K562 (cell line): ENCODE measurements around the gene ERCC4. TPM values are rescaled to one million over a fixed set of nuclear protein-coding genes. Genes with fewer than 3 reads are reported as not detected.

Source experiments
- ATAC-seq: fragments of 200-7000 bp; cut with Tn5 transposase; 3 replicates; pipeline ENCODE4 v1.9.1; 2020; ENCODE audit warnings: moderate library complexity
- BruUV-seq: library from RNA; stranded (reverse); fragments of 400-500 nt; replicated peaks from 2 replicates; lab custom pipeline; 2021; lab: Mats Ljungman, UMichigan
- CTCF ChIA-PET: fragments of 300-600 bp; formaldehyde crosslinking; extraction: SDS; loops from one replicate; lab custom pipeline; 2021; ENCODE audit warnings: low intra/inter-chr PET ratio; lab: Yijun Ruan, JAX
- POLR2A ChIA-PET: fragments of 300-600, 350-650 bp; sonication (Branson Sonifier 250); formaldehyde crosslinking; extraction: SDS; loops from one replicate; lab custom pipeline; 2021; ENCODE audit warnings: antibody characterized with exemption, inconsistent platforms; lab: Yijun Ruan, JAX
- DNase-seq, 4 experiments: peaks; one replicate each; pipeline versions ENCODE4 v3.0.0 to v3.0.0-alpha.2; 2011 to 2018; ENCODE audit warnings: low spot score in 3 of 4, mixed read lengths in 3 of 4; ENCODE audit errors: extremely low read depth in 1 of 4
- FAIRE-seq: peaks from 2 replicates; lab custom pipeline; 2011; peaks lifted over from hg19 to GRCh38; lab: Jason Lieb, UNC
- H2AFZ ChIP-seq: 2 replicates; pipeline ENCODE4 v1.6.0; 2011; ENCODE audit warnings: low read depth, low read length, control low read depth, inconsistent platforms
- H3K27ac ChIP-seq: fragments of 200-600 bp; 3 replicates; pipeline ENCODE4 v1.8.0; 2011; ENCODE audit warnings: low read depth, mild to moderate bottlenecking, control low read depth, inconsistent platforms, low read length, moderate library complexity, mixed read lengths; ENCODE audit errors: extremely low read depth
- H3K27me3 ChIP-seq, 2 experiments: fragments of 300-600 bp in 1 of 2; 2 replicates in 1 of 2; 3 replicates in 1 of 2; pipeline versions ENCODE4 v1.6.0 to v1.8.0; 2011; ENCODE audit warnings: inconsistent platforms in 2 of 2, low read length in 2 of 2, mild to moderate bottlenecking in 1 of 2, mixed read lengths in 1 of 2, moderate library complexity in 1 of 2; ENCODE audit not compliant: control insufficient read depth in 2 of 2, insufficient read depth in 2 of 2
- H3K36me3 ChIP-seq: fragments of 300-600 bp; 3 replicates; pipeline ENCODE4 v1.8.0; 2011; ENCODE audit warnings: mild to moderate bottlenecking, low read length, inconsistent platforms; ENCODE audit not compliant: control insufficient read depth, insufficient read depth
- H3K4me1 ChIP-seq, 2 experiments: fragments of 200-600 bp in 1 of 2; replicated peaks in 1 of 2; 2 replicates in 1 of 2; 3 replicates in 1 of 2; pipeline versions ENCODE4 v1.5.1 to v1.8.0; 2011; ENCODE audit warnings: inconsistent platforms in 2 of 2, low read length in 2 of 2, mild to moderate bottlenecking in 1 of 2, mixed read lengths in 1 of 2, moderate library complexity in 1 of 2; ENCODE audit not compliant: control insufficient read depth in 2 of 2, insufficient read depth in 2 of 2
- H3K4me2 ChIP-seq: 2 replicates; pipeline ENCODE4 v1.6.1; 2011; ENCODE audit warnings: low read length, control low read depth, inconsistent platforms, mixed read lengths; ENCODE audit not compliant: insufficient read depth
- H3K4me3 ChIP-seq: fragments of 200-600 bp; sonication (generic), shearing (Covaris generic); 2 replicates; pipeline ENCODE4 v1.5.1; 2016; ENCODE audit warnings: control low read depth, inconsistent platforms
- H3K79me2 ChIP-seq: fragments of 200-600 bp; 3 replicates; pipeline ENCODE4 v1.8.0; 2011; ENCODE audit warnings: low read length, inconsistent platforms; ENCODE audit not compliant: control insufficient read depth, insufficient read depth
- H3K9ac ChIP-seq, 2 experiments: 2 replicates each; pipeline versions ENCODE4 v1.6.0 to v1.6.1; 2011; ENCODE audit warnings: low read depth in 2 of 2, low read length in 2 of 2, control low read depth in 1 of 2, inconsistent platforms in 1 of 2, mild to moderate bottlenecking in 1 of 2, mixed read lengths in 1 of 2; ENCODE audit not compliant: insufficient read depth in 1 of 2
- H3K9me1 ChIP-seq: one replicate; pipeline ENCODE4 v1.6.0; 2011; ENCODE audit warnings: inconsistent platforms, mild to moderate bottlenecking, low read length, moderate library complexity; ENCODE audit not compliant: control insufficient read depth, insufficient read depth
- H3K9me3 ChIP-seq: replicated peaks from 2 replicates; pipeline ENCODE4 v1.5.1; 2011; ENCODE audit warnings: low read depth, low read length, inconsistent platforms; ENCODE audit not compliant: control insufficient read depth, insufficient read depth
- H4K20me1 ChIP-seq: replicated peaks from 2 replicates; pipeline ENCODE4 v1.6.1; 2011; ENCODE audit warnings: low read length, inconsistent platforms, mixed read lengths; ENCODE audit not compliant: control insufficient read depth, insufficient read depth
- ZBTB7A ChIP-seq: IDR thresholded peaks from 2 replicates; pipeline ENCODE4 v1.6.1; 2011; ENCODE audit warnings: low read depth, mild to moderate bottlenecking, low read length, moderate library complexity, borderline replicate concordance; ENCODE audit not compliant: control insufficient read depth
- WGBS: fragments of 100-300 bp; shearing (Covaris generic); methylation state at CpG from one replicate; pipeline ENCODE4 v1.1.6; 2016; ENCODE audit warnings: low coverage, mixed read lengths; ENCODE audit not compliant: insufficient coverage; ENCODE audit errors: missing lambda C conversion rate; 5-methylcytosine and 5-hydroxymethylcytosine counted together
- in situ Hi-C: fragments of 300-500 bp; cut with MboI; formaldehyde crosslinking; loops from 4 replicates; pipeline ENCODE4 v1.15.0; 2018; ENCODE audit warnings: inconsistent platforms, mixed read lengths
- intact Hi-C: fragments of 100-400 bp; cut with micrococcal nuclease; formaldehyde crosslinking; loops from 2 replicates; pipeline ENCODE4 v1.14.2; 2022
- polyA plus RNA-seq, 8 experiments: library from polyadenylated mRNA; depleted of rRNA in 4 of 8; stranded (reverse) in 5 of 8; unstranded in 3 of 8; fragments of >200 nt; fragmentation: Nextera tagmentation in 2 of 8; fragmentation: Illumina TruSeq in 1 of 8; extraction: Ambion mirVana in 2 of 8; extraction: Trizol in 1 of 8; gene quantifications; 2 replicates each; pipeline versions ENCODE4 v1.2.1 to v1.2.3, GENCODE V29; 2011 to 2014; ENCODE audit warnings: inconsistent platforms in 1 of 8, missing spikeins in 1 of 8
- total RNA-seq, 7 experiments: library from RNA; depleted of rRNA in 6 of 7; stranded (reverse); fragments of >200 nt in 6 of 7; fragmentation: Illumina TruSeq in 2 of 7; extraction: Trizol in 2 of 7; gene quantifications; 2 replicates each; pipeline versions ENCODE4 v1.2.1 to v1.2.3, GENCODE V29; 2011 to 2021; ENCODE audit warnings: low replicate concordance in 1 of 7
- TF ChIP-seq, protein P1 (sequence below): fragments of 450-650 bp; IDR thresholded peaks from 2 replicates; pipeline ENCODE4 v1.7.0; 2016; ENCODE audit warnings: borderline replicate concordance

Gene ERCC4
- total and polyA plus RNA-seq, 9 of the 15 experiments (the other 6 are each of a cell fraction or from before 2014, with no cell fraction given): 3.7 to 10.5 (median 6.0) TPM

DNA sequence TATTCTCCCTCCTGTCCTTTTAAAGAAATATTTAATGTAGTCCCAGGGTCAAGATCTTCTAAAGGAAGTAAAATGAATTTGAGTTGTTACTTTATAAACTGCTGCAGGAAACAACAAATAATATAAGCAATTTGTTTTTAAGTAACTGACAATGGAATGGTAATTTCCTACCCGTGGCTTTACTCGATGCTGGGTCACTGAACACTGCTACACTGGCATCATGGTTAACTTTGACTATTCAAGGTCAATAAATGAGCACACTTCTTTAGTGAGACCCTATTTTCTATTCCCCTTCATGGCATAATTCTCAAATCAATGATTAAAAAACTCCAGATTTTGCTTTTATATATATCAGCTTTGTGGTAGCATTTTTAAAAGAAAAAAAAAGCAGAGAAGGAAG, 22.1 kb upstream of the ERCC4 start (continued):
- TF ChIP-seq, protein P1, sequence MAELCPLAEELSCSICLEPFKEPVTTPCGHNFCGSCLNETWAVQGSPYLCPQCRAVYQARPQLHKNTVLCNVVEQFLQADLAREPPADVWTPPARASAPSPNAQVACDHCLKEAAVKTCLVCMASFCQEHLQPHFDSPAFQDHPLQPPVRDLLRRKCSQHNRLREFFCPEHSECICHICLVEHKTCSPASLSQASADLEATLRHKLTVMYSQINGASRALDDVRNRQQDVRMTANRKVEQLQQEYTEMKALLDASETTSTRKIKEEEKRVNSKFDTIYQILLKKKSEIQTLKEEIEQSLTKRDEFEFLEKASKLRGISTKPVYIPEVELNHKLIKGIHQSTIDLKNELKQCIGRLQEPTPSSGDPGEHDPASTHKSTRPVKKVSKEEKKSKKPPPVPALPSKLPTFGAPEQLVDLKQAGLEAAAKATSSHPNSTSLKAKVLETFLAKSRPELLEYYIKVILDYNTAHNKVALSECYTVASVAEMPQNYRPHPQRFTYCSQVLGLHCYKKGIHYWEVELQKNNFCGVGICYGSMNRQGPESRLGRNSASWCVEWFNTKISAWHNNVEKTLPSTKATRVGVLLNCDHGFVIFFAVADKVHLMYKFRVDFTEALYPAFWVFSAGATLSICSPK: no peak

GRCh38 chr16:13898233-13898632, 21.7 kb upstream of the ERCC4 start:
- in situ Hi-C loops: no loop called here

More at GRCh38 chr16:13898233-13898632, 21.7 kb upstream of the ERCC4 start:
- CTCF ChIA-PET: no interaction called here
- no peak for TF ChIP-seq ZBTB7A
- Histone ChIP-seq H3K27me3 (peaks cover 0 to 2% of the 10 kb centered on the region in 2 experiments; a peak in 1 of 5 replicates), H3K4me2 (no peak overlapping the region), H4K20me1 (no peaks in the 10 kb centered on the region), H3K4me1 (no peaks in the 10 kb centered on the region), H2AFZ (no peak overlapping the region), H3K79me2 (no peaks in the 10 kb centered on the region), H3K4me3 (no peak overlapping the region), H3K36me3 (no peaks in the 10 kb centered on the region), H3K27ac (no peak overlapping the region), H3K9ac (no peak overlapping the region), H3K9me3 (peaks cover 5% of the 10 kb centered on the region; the same call in 1 of the 2 replicates), H3K9me1 (no peaks in the 10 kb centered on the region)
- intact Hi-C loops: no loop called here
- FAIRE-seq: no peak
- 2% methylated on average over 3 of the region's 3 CpGs for WGBS
- no peak for DNase-seq
- BruUV-seq: no TSS peak
- POLR2A ChIA-PET: interaction anchor here (0.6 kb wide), 1 partner anchor 444 kb away, joined by 3 read pairs; no protein-coding TSS in a partner anchor
- ATAC-seq: no peak
